ENCODE results near the gene UQCRC1. TPM values are rescaled to one million over a fixed set of nuclear protein-coding genes. Genes with fewer than 3 reads are reported as not detected.
A peak's percentile ranks its signal among the peaks of the same experiment; 100 is the strongest.

Gene UQCRC1
- polyA plus RNA-seq, 3 donors, result 326 to 409 (median 350) TPM

DNA sequence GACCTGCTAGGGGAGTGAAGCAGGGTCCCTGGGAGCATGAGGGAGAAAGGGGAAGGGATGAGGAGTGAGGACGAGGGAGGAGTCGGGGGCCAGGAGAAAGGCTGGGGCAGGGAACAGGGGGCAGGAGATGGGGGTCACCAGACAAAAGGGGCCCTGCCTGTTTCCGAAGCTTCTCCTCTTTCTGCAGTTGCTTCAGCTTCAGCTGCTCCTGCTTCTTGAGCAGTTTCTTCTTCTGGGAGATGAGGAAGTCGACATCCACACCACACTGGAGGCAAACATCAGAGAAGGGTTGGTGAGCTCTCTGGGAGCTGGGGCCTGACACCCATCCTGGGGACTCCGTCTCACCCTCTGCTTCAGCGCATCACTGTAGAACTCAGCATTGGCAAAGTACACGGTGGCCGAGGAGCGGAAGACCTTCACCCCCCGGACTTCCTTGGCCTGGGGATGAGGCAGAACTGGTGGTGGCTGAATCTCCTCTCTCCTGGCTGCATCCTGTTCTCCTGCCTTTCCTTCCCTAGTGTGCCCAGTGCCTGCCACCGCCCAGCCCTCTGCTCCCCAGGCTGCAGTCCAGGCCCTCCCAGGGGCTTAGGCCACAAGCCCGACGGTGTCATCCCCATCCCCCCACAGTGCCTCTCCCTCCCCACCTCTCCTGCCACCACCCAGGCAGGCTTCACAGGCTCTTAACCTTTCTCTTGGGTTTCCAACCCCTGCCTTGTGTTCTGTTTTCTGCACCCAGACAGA, 19.0 kb upstream of the UQCRC1 start:
- peaks cover 76 to 93% of the 10 kb centered on the region in 2 donors for H3K36me3 Mint-ChIP-seq
- peaks cover 82 to 95% of the 10 kb centered on the region in 2 donors for H3K36me3 ChIP-seq (replicated peaks in 1 of 2; ENCODE audit: control insufficient read depth in 1 of 2, insufficient read depth in 2 of 2, low read length in 2 of 2)
- TF ChIP-seq, protein P1, sequence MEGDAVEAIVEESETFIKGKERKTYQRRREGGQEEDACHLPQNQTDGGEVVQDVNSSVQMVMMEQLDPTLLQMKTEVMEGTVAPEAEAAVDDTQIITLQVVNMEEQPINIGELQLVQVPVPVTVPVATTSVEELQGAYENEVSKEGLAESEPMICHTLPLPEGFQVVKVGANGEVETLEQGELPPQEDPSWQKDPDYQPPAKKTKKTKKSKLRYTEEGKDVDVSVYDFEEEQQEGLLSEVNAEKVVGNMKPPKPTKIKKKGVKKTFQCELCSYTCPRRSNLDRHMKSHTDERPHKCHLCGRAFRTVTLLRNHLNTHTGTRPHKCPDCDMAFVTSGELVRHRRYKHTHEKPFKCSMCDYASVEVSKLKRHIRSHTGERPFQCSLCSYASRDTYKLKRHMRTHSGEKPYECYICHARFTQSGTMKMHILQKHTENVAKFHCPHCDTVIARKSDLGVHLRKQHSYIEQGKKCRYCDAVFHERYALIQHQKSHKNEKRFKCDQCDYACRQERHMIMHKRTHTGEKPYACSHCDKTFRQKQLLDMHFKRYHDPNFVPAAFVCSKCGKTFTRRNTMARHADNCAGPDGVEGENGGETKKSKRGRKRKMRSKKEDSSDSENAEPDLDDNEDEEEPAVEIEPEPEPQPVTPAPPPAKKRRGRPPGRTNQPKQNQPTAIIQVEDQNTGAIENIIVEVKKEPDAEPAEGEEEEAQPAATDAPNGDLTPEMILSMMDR (IDR thresholded peaks at IDR 0.05), result no peak
- H3K9me3 ChIP-seq (replicated peaks in 1 of 2; ENCODE audit: control insufficient read depth in 1 of 2, insufficient read depth in 1 of 2, low read length in 2 of 2), result no peaks in the 10 kb centered on the region
- H3K27me3 Mint-ChIP-seq (ENCODE audit: low read depth in 3 of 3), result peaks cover 0 to 5% (median 4%) of the 10 kb centered on the region in 3 donors
- intact Hi-C loops (cut with micrococcal nuclease), result no loop called here
- H3K79me2 ChIP-seq (ENCODE audit: insufficient read depth, low read length), result peaks cover 2% of the 10 kb centered on the region
- H3K4me1 Mint-ChIP-seq, result peaks cover 1% of the 10 kb centered on the region
- DNase-seq, result no peak
- H3K4me2 ChIP-seq (replicated peaks; ENCODE audit: extremely low read depth, low read length, poor library complexity, severe bottlenecking), result no peak overlapping the region
- H3K9me3 Mint-ChIP-seq, result peaks cover 0 to 3% (median 0%) of the 10 kb centered on the region in 7 donors
- no peak overlapping the region for H2AFZ ChIP-seq (ENCODE audit: insufficient read depth, low read depth, low read length, poor library complexity, severe bottlenecking)
- H3K4me3 Mint-ChIP-seq, result no peak overlapping the region
- 98% methylated on average over 11 of the region's 13 CpGs for WGBS (ENCODE audit: insufficient coverage)
- no peaks in the 10 kb centered on the region for H3K27me3 ChIP-seq (ENCODE audit: control insufficient read depth in 2 of 2, insufficient read depth in 2 of 2, low read length in 2 of 2)
- H3K4me3 ChIP-seq (replicated peaks in 1 of 3; ENCODE audit: low read depth in 2 of 3, low read length in 3 of 3), result no peak overlapping the region
- H4K20me1 ChIP-seq (ENCODE audit: insufficient read depth, low read length), result peaks cover 4% of the 10 kb centered on the region
- H3K27ac ChIP-seq (ENCODE audit: low read depth in 1 of 2, low read length in 2 of 2), result no peak overlapping the region
- H3K4me1 ChIP-seq (ENCODE audit: control insufficient read depth in 1 of 2, insufficient read depth in 2 of 2, low read length in 2 of 2), result peaks cover 0 to 4% of the 10 kb centered on the region in 2 donors
- no peak overlapping the region for H3K9ac ChIP-seq (ENCODE audit: insufficient read depth, low read length, poor library complexity, severe bottlenecking)
- peak overlapping the region in 5 of 7 donors; percentile 2 to 60 (median 34) for H3K27ac Mint-ChIP-seq

DNA sequence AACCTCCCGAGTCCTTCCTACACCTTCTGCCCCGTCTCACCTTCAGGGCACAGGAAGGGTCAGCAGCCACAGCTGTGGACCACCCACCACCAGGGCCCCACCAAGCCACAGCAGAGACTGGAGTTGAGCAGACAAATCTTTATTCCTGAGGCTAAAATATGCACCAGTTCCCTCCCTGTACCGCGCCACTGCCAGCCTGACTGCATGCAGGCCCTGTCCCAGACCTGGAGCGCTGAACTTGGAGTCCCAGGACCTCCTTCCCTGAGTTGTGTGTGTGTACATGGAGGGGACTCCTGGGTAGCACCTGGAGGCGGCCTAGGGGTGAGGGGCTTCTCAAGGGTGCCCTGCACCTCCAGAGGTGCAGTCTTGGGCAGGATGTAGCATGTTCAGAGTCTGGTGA, 16.2 kb upstream of the UQCRC1 start:
- peaks cover 57 to 66% of the 10 kb centered on the region in 2 donors for H3K36me3 ChIP-seq (replicated peaks in 1 of 2; ENCODE audit: control insufficient read depth in 1 of 2, insufficient read depth in 2 of 2, low read length in 2 of 2)
- H3K4me2 ChIP-seq (replicated peaks; ENCODE audit: extremely low read depth, low read length, poor library complexity, severe bottlenecking), result no peak overlapping the region
- H3K4me3 ChIP-seq (replicated peaks in 1 of 3; ENCODE audit: low read depth in 2 of 3, low read length in 3 of 3), result no peak overlapping the region
- no peak overlapping the region for H3K9ac ChIP-seq (ENCODE audit: insufficient read depth, low read length, poor library complexity, severe bottlenecking)
- no peak overlapping the region for H3K27ac ChIP-seq (ENCODE audit: low read depth in 1 of 2, low read length in 2 of 2)
- TF ChIP-seq, protein P1 (IDR thresholded peaks at IDR 0.05), result no peak
- no peaks in the 10 kb centered on the region for H4K20me1 ChIP-seq (ENCODE audit: insufficient read depth, low read length)
- no peaks in the 10 kb centered on the region for H3K4me1 ChIP-seq (ENCODE audit: control insufficient read depth in 1 of 2, insufficient read depth in 2 of 2, low read length in 2 of 2)
- no peaks in the 10 kb centered on the region for H3K9me3 ChIP-seq (replicated peaks in 1 of 2; ENCODE audit: control insufficient read depth in 1 of 2, insufficient read depth in 1 of 2, low read length in 2 of 2)
- intact Hi-C loops (cut with micrococcal nuclease), result no loop called here
- no peak overlapping the region for H2AFZ ChIP-seq (ENCODE audit: insufficient read depth, low read depth, low read length, poor library complexity, severe bottlenecking)
- no peak for DNase-seq
- Mint-ChIP-seq H3K27me3 (ENCODE audit: low read depth in 3 of 3) (peaks cover 0 to 6% (median 4%) of the 10 kb centered on the region in 3 donors), H3K36me3 (peaks cover 57 to 65% of the 10 kb centered on the region in 2 donors), H3K9me3 (peaks cover 0 to 6% (median 1%) of the 10 kb centered on the region in 7 donors), H3K27ac (peak overlapping the region in 1 of 7 donors; percentile 31), H3K4me3 (no peak overlapping the region), H3K4me1 (no peaks in the 10 kb centered on the region)
- no peaks in the 10 kb centered on the region for H3K79me2 ChIP-seq (ENCODE audit: insufficient read depth, low read length)
- no peaks in the 10 kb centered on the region for H3K27me3 ChIP-seq (ENCODE audit: control insufficient read depth in 2 of 2, insufficient read depth in 2 of 2, low read length in 2 of 2)
- WGBS (ENCODE audit: insufficient coverage), result 100% methylated on average over 6 of the region's 6 CpGs
